ENCODE results near the gene FGF4.

GRCh38 chr11:69730500-69730899, 44.6 kb downstream of the FGF4 start:
- no peak for TF ChIP-seq CTCF (IDR thresholded peaks at IDR 0.05; ENCODE audit: extremely low read depth in 1 of 2, insufficient read depth in 1 of 2, low read depth in 1 of 2, low read length in 2 of 2)
- no peak for TF ChIP-seq POLR2A (IDR thresholded peaks at IDR 0.05; ENCODE audit: low read depth, low read length)
- TF ChIP-seq EZH2 (IDR thresholded peaks at IDR 0.05; ENCODE audit: borderline replicate concordance, low read depth, low read length, severe bottlenecking) = no peak
- TF ChIP-seq GATA2 (IDR thresholded peaks at IDR 0.05; ENCODE audit: insufficient read depth, insufficient read length, low read depth, low read length) = no peak
- TF ChIP-seq POLR2AphosphoS5 (IDR thresholded peaks at IDR 0.05; ENCODE audit: insufficient read depth, low read depth, low read length) = no peak

Measured in endothelial cell of umbilical vein (primary cell).